HFF-Myc (cell line): Measurements from ENCODE around the gene ITSN1.

Source experiments
- DNase-seq: peaks from one replicate; pipeline ENCODE4 v3.0.0-alpha.2; 2011; ENCODE audit warnings: low read depth; ENCODE audit errors: extremely low read depth
- H3K4me3 ChIP-seq: replicated peaks from 2 replicates; pipeline ENCODE4 v1.5.1; 2011; ENCODE audit warnings: low read depth, mild to moderate bottlenecking, control low read depth, low read length
- CTCF ChIP-seq: IDR thresholded peaks from 2 replicates; pipeline ENCODE4 v1.5.1; 2012; ENCODE audit warnings: mild to moderate bottlenecking, low read depth, low read length, control low read depth; ENCODE audit errors: missing control alignments

ITSN1 gene

GRCh38 chr21:33939226-33939625 is 296.9 kb downstream of the ITSN1 start:
- H3K4me3 ChIP-seq = no peak overlapping the region
- DNase-seq = no peak
- TF ChIP-seq CTCF = no peak

- no peak for DNase-seq
- no peak overlapping the region for H3K4me3 ChIP-seq
- no peak for TF ChIP-seq CTCF
These were observed 298.0 kb downstream of the ITSN1 start for GRCh38 chr21:33940164-33940880.

GRCh38 chr21:33940881-33941245 is 298.6 kb downstream of the ITSN1 start:
- H3K4me3 ChIP-seq = no peak overlapping the region
- DNase-seq = no peak
- TF ChIP-seq CTCF = no peak

- TF ChIP-seq CTCF = no peak
- no peak for DNase-seq
These were observed 300.1 kb downstream of the ITSN1 start for GRCh38 chr21:33942426-33942825.

GRCh38 chr21:33943293-33943692 is 301.0 kb downstream of the ITSN1 start:
- H3K4me3 ChIP-seq = no peak overlapping the region
- TF ChIP-seq CTCF = no peak
- DNase-seq = no peak

More at GRCh38 chr21:33942426-33942825, 300.1 kb downstream of the ITSN1 start:
- H3K4me3 ChIP-seq = no peak overlapping the region

- no peak overlapping the region for H3K4me3 ChIP-seq
- DNase-seq = no peak
- TF ChIP-seq CTCF = no peak
These were observed 302.0 kb downstream of the ITSN1 start for GRCh38 chr21:33944185-33944763.

GRCh38 chr21:33945652-33946270 is 303.5 kb downstream of the ITSN1 start:
- H3K4me3 ChIP-seq = no peak overlapping the region
- no peak for TF ChIP-seq CTCF
- no peak for DNase-seq
